Stimulated activated CD4-positive, alpha-beta T cell treated with anti-CD3 and anti-CD28 coated beads, Interleukin-1b, Interleukin-23, amount 100 ng/mL, for 1 hour (primary cell): Measurements from ENCODE around the gene MAML1.
"Not testable (repeated sequence)": the region's sequence is repeated elsewhere in the genome, so short reads cannot be mapped to it uniquely, and the experiment has no call there.

Experiments used
- DNase-seq, 2 donors: peaks; one replicate each; pipeline ENCODE4 v3.0.0-alpha.2; 2020; ENCODE audit warnings: low read depth in 2 of 2

MAML1 gene

DNA sequence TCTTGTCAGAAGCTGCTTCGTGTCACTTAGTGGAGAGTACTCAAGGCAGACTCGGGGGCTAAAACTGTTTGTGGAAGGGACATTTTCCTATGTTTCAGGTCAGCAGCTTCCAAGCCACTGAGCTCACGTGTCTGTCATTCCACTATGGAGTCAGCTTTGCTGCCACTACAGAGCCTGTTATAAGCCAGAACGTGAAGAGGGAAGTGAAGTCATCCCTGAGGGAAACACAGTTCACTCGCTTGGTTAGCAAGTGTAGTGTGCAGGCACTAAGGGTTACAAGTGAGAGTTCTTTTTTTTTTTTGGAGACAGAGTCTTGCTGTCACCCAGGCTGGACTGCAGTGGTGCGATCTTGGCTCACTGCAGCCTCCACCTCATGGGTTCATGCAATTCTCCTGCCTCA, 36.6 kb downstream of the MAML1 start:
- DNase-seq: no peak

DNA sequence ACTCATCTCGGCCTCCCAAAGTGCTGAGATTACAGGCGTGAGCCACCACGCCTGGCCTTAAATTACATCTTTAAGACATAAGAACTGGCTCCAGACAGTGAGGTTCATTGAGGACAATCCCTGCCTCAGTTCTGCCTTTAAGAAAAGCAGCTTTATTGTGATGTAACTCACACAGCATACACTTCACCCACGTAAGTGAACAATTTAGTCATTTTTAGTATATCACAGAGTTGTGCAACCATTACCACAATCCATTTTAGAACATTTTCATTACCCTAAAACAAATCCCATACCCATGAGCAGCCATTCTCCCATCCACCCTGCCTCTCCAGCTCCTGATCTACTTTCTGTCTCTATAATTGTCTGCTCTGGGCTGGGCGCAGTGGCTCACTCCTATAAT, 37.2 kb downstream of the MAML1 start:
- no peak for DNase-seq

GRCh38 chr5:179771311-179771895, 38.8 kb downstream of the MAML1 start:
- no peak for DNase-seq

DNA sequence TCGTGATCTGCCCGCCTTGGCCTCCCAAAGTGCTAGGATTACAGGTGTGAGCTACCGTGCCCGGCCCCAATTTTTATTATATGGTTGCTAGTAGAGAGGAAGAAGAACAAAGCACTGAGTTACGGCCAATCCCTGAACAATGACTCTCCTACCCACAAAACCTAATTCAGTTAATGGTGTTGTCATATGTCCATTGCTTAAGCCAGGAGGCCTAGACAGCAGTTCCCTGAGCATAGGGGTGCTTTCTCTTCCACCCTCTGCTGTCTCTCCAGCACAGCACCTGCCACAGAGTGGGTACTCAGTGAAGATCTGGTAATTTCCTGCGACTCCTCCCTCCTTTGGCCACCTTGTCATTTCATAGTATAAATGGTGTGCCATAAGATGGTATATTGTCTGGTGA, 39.7 kb downstream of the MAML1 start:
- DNase-seq: no peak

DNA sequence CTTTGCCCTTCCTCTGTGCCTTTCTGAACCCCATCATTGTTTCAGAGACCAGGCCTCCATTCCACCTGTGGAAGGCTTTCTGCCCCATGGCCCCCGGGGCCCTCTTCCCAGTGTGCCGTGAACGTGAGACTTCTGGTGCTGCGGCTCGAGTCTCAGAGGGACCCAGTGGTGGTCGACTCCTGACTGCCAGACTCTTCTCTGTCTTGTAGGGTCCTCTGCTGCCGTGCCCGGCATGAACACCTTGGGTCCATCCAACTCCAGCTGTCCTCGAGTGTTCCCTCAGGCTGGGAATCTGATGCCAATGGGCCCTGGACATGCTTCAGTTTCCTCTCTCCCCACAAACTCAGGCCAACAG, 41.0 kb downstream of the MAML1 start:
- no peak for DNase-seq

- DNase-seq: no peak
These were observed 41.8 kb downstream of the MAML1 start for GRCh38 chr5:179774442-179774841.

GRCh38 chr5:179776411-179776938, 43.9 kb downstream of the MAML1 start:
- DNase-seq: no peak

- DNase-seq: no peak
These were observed 44.8 kb downstream of the MAML1 start for GRCh38 chr5:179777456-179777855.

DNA sequence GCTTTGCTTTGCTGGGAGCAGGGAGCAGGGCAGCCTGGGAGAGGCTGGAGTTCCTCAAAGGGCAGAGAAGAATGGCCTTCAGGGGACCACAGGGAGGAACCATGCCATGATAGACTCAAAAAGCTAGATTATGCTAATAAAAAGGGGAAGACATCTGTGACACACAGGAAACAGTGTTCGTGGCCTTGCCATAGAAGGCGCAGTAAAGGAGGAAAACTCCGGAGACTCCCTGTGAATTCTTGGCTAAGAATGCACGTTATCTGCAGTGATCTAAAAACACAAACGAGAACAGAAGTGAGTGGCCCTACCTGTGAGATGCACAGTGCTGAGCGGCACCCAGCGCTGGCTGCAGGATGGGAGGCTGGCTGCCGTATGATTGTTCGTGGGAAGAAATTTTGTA, 45.3 kb downstream of the MAML1 start:
- no peak for DNase-seq

GRCh38 chr5:179778591-179778990, 46.0 kb downstream of the MAML1 start:
- no peak for DNase-seq

- DNase-seq: no peak
These were observed 47.2 kb downstream of the MAML1 start for GRCh38 chr5:179779826-179780225.

GRCh38 chr5:179780362-179780761, 47.7 kb downstream of the MAML1 start:
- DNase-seq: no peak

GRCh38 chr5:179781846-179782245, 49.2 kb downstream of the MAML1 start:
- no peak for DNase-seq

- DNase-seq: no peak
These were observed 50.5 kb downstream of the MAML1 start for GRCh38 chr5:179783128-179783527.

DNA sequence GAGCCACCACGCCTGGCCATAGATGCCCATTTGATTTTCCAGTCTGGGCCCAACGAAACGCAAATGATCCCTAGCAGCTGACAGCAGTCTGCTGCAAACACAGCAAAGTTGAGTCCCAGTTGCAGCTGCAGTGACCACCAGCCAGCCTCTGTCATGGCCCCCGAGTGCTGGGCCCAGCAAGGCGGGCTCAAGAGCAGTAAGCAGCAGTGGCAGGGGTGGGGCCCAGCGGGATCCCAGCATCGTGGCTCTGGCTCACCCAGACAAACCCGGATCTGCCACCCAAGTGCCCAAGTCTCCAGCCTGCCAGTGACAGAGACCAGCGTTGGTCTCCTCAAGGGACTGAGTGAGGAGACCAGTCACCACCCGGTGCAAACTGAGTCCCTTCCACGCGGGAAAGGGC, 54.2 kb downstream of the MAML1 start:
- no peak for DNase-seq

GRCh38 chr5:179788193-179788854, 55.7 kb downstream of the MAML1 start:
- no peak for DNase-seq

- DNase-seq: not testable (repeated sequence)
These were observed 56.7 kb downstream of the MAML1 start for GRCh38 chr5:179789278-179789677.

DNA sequence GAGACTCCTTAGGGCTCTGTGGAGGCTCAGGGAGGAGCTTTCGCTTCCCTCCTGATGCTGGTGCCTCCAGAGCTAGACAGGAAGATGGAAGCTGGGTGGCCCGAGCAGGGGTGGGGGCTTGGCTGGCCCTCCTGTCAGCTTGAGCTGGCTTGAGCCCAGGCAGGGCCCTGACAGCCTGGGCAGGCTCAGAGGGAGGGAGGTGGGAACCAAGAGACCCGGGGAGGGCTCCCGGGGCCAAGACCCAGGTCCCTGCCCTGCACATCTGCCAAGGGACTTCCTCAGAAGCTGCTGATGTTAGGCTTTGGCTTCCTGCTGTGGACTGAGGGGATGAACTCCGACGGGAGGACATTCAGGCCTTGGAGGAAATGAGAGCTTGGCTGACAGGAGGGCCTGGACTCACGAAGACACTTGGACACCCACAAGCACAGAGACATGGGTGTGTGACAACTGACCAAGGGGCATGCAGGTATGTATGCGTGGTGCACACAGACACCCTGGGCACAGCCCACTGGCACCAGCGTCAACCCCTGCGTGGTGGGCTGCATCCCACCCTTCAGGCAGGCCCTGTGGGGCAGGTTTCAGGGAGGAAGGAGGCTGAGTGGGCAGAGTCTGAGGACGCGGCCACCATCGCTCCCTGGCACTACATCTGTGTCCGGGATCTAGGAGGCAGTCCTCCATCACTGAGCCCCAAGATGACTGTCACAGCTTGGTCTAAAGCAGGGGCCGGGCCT, 59.4 kb downstream of the MAML1 start:
- DNase-seq: no peak

DNA sequence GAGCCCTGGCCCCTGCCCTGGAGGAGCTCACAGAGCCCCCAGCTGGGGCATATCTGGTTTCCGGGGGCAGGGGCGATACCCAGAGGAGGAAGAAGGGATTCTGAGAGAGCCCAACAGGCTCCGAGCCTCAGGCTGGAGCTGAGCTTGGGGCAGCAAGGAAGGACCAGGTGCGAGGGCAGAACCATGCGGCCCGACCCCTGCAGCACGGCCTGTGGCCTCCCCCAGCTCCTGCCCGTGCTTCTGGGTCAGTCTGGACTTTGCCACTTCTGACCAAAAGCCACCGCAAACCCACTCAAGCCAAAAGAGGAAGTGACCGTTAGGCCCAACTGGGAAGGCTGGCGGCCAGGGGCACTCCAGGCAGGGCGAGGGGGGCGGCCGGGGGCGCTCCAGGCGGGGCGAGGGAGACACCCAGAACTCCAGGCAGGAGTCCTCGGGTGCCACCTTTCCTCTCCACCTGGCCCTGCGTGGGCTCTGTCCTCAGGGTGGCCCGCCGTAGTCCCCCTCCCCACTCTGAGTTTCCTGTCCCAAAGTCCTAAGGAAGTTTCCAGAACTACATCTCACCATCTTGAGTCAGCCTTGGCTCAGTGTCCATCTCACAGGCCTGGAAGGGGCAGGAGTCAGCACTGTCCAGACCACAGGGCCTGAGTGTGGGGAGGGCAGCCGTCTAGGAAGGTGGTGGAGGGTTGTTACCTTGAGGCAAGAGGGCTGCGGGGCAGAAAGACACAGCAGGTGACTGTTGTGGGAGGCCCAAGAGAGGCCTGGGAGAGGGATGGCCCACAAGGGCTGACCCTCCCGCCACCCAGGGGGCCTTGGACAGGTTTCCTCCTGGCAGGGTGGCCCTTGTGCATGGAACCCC, 60.2 kb downstream of the MAML1 start:
- no peak for DNase-seq

- DNase-seq: no peak
These were observed 61.0 kb downstream of the MAML1 start, which contains the start of gene LTC4S for GRCh38 chr5:179793468-179794139. LTC4S (plus strand) TSS chr5:179793986; CDS start chr5:179794081, 95 bp downstream.

GRCh38 chr5:179794171-179794570, 61.5 kb downstream of the MAML1 start:
- DNase-seq: no peak
